GM18867 (cell line): ENCODE data around the gene SLX1A.
"Not testable (repeated sequence)": the region's sequence is repeated elsewhere in the genome, so short reads cannot be mapped to it uniquely, and the experiment has no call there.

ENCODE experiments used
- ATAC-seq: cut with Tn5 transposase; IDR thresholded peaks from one replicate; pipeline ENCODE4 v1.9.1; 2021; ENCODE audit warnings: mild to moderate bottlenecking, moderate library complexity; ENCODE audit not compliant: unreplicated experiment

Gene SLX1A

DNA sequence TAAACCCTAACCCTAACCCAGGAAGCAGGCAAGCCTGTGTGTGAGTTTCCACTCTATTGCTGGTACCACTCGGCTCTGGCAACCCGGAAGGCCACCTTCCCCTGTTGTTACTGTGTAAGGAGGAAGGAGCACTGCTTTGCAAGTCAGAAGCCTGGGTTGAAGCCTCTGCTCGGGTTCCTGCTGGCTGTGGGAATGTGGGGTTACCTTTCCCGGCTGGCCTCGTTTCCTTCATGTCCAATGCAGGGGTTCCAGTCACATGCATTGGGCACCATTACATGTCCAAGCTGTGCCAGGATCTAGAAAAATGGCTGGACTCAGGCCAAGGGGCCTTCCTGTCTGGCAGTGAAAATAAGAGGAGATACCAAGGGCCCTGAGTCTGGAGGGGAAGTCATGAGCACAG, 23.4 kb downstream of the SLX1A start:
- not testable (repeated sequence) for ATAC-seq
